ENCODE measurements around the gene SPCS2. TPM values are rescaled to one million over a fixed set of nuclear protein-coding genes. Genes with fewer than 3 reads are reported as not detected.
"Not testable (repeated sequence)": the region's sequence is repeated elsewhere in the genome, so short reads cannot be mapped to it uniquely, and the experiment has no call there.

SPCS2 gene
- polyA plus RNA-seq, 1 of the 3 experiments (the other 2 are of a cell fraction), result 49.1 TPM

GRCh38 chr11:75014129-75014528 is 65.1 kb downstream of the SPCS2 start:
- DNase-seq, result no peak
- Histone ChIP-seq H3K27ac (ENCODE audit: low read depth in 2 of 2, low read length in 1 of 2) (peak overlapping the region; percentile 25 to 63; a peak in 3 of 4 replicates), H3F3A (replicated peaks; ENCODE audit: insufficient read depth) (peaks cover 8% of the 10 kb centered on the region), H3K9me2 (no peaks in the 10 kb centered on the region), H3K79me2 (ENCODE audit: insufficient read depth) (no peaks in the 10 kb centered on the region), H3K36me3 (replicated peaks in 1 of 2; ENCODE audit: control insufficient read depth in 1 of 2, insufficient read depth in 2 of 2, low read length in 1 of 2) (peaks cover 3 to 20% of the 10 kb centered on the region in 2 experiments), H3K27me3 (ENCODE audit: insufficient read depth) (no peaks in the 10 kb centered on the region), H4K20me1 (ENCODE audit: insufficient read depth) (no peaks in the 10 kb centered on the region), H3K4me1 (ENCODE audit: control insufficient read depth in 1 of 2, insufficient read depth in 2 of 2, low read depth in 1 of 2, low read length in 1 of 2) (peaks cover 0 to 9% of the 10 kb centered on the region in 2 experiments; a peak in 2 of 4 replicates), H3K9ac (no peak overlapping the region), H3K9me3 (no peaks in the 10 kb centered on the region), H3K4me3 (ENCODE audit: low read depth in 2 of 2, low read length in 1 of 2) (no peak overlapping the region), H2AFZ (ENCODE audit: low read depth) (no peak overlapping the region), H3K4me2 (no peak overlapping the region)
- POLR2A ChIA-PET, result no interaction called here
- WGBS (ENCODE audit: low lambda C conversion rate), result 0% methylated on average over 1 of the region's 1 CpG
- TF ChIP-seq GABPA (IDR thresholded peaks at IDR 0.05; ENCODE audit: low read depth) (no peak), RXRA (IDR thresholded peaks at IDR 0.05; ENCODE audit: borderline replicate concordance, low read depth) (no peak), POLR2AphosphoS5 (IDR thresholded peaks at IDR 0.05; ENCODE audit: low read depth, low read length) (0 out of 2 replicates have a peak, but pooled peaks have one; percentile 32), CHD2 (IDR thresholded peaks at IDR 0.05; ENCODE audit: low read length, partially characterized antibody) (no peak), YY1 (IDR thresholded peaks at IDR 0.05; ENCODE audit: low read depth) (no peak), NRF1 (IDR thresholded peaks at IDR 0.05; ENCODE audit: low read depth, low read length) (no peak), TCF12 (IDR thresholded peaks at IDR 0.05) (peak; percentile 83), FOSL2 (IDR thresholded peaks at IDR 0.05; ENCODE audit: borderline replicate concordance, low read depth) (peak; percentile 71), ELF1 (IDR thresholded peaks at IDR 0.05) (no peak), JUND (IDR thresholded peaks at IDR 0.05) (peak; percentile 56), NFIC (IDR thresholded peaks at IDR 0.05; ENCODE audit: borderline replicate concordance) (peak; percentile 81), CTCF (IDR thresholded peaks at IDR 0.05) (peak; percentile 45), FOXJ3 (CRISPR knock-in tag; IDR thresholded peaks at IDR 0.05) (no peak), RAD21 (IDR thresholded peaks at IDR 0.05; ENCODE audit: low read length) (no peak), MEF2A (IDR thresholded peaks at IDR 0.05; ENCODE audit: borderline replicate concordance, low read depth) (0 out of 2 replicates have a peak, but pooled peaks have one; percentile 46), MAX (IDR thresholded peaks at IDR 0.05; ENCODE audit: low read depth) (peak; percentile 83), FOXM1 (IDR thresholded peaks at IDR 0.05; ENCODE audit: low read depth) (no peak), RCOR1 (IDR thresholded peaks at IDR 0.05; ENCODE audit: low read length) (no peak), REST (IDR thresholded peaks at IDR 0.05; ENCODE audit: low read depth, low read length) (no peak), PBX3 (IDR thresholded peaks at IDR 0.05) (peak; percentile 71), TAF1 (IDR thresholded peaks at IDR 0.05; ENCODE audit: borderline replicate concordance, low read depth, low read length) (no peak)
- CTCF ChIA-PET, result interaction anchor here (0.6 to 9.4 kb wide), 5 partner anchors 10 to 241 kb away, joined by 3 to 65 read pairs (median 13); no protein-coding TSS in a partner anchor

GRCh38 chr11:75019200-75019599 is 70.1 kb downstream of the SPCS2 start:
- CTCF ChIA-PET, result interaction anchor here (1.2 to 6.8 kb wide), 3 partner anchors 122 to 229 kb away, joined by 3 to 133 read pairs (median 7); no protein-coding TSS in a partner anchor
- POLR2A ChIA-PET; H3K9ac ChIP-seq; H3K27ac ChIP-seq (ENCODE audit: low read depth in 2 of 2, low read length in 1 of 2); H3K36me3 ChIP-seq (replicated peaks in 1 of 2; ENCODE audit: control insufficient read depth in 1 of 2, insufficient read depth in 2 of 2, low read length in 1 of 2); H3K27me3 ChIP-seq (ENCODE audit: insufficient read depth); H3K4me1 ChIP-seq (ENCODE audit: control insufficient read depth in 1 of 2, insufficient read depth in 2 of 2, low read depth in 1 of 2, low read length in 1 of 2); H3K9me3 ChIP-seq; DNase-seq; H4K20me1 ChIP-seq (ENCODE audit: insufficient read depth); H3K4me2 ChIP-seq; H3F3A ChIP-seq (replicated peaks; ENCODE audit: insufficient read depth); H3K79me2 ChIP-seq (ENCODE audit: insufficient read depth); H3K9me2 ChIP-seq; H3K4me3 ChIP-seq (ENCODE audit: low read depth in 2 of 2, low read length in 1 of 2); H2AFZ ChIP-seq (ENCODE audit: low read depth): not testable (repeated sequence)
- WGBS (ENCODE audit: low lambda C conversion rate), result 76% methylated on average over 3 of the region's 3 CpGs
